CD8-positive, alpha-beta memory T cell (primary cell): Measurements from ENCODE around the gene KCNS1. TPM values are rescaled to one million over a fixed set of nuclear protein-coding genes. Genes with fewer than 3 reads are reported as not detected.
A peak's percentile ranks its signal among the peaks of the same experiment; 100 is the strongest.

Source experiments
- CTCF ChIA-PET: fragments of 350-600 bp; sonication (Branson Sonifier 250); formaldehyde crosslinking; loops from one replicate; lab custom pipeline; 2021; ENCODE audit warnings: antibody characterized with exemption; lab: Charles Lee
- POLR2A ChIA-PET: fragments of 350-600 bp; sonication (Branson Sonifier 250); formaldehyde crosslinking; loops from one replicate; lab custom pipeline; 2021; ENCODE audit warnings: antibody characterized with exemption; lab: Charles Lee
- DNase-seq, 5 donors: peaks; one replicate each; pipeline versions ENCODE4 v3.0.0 to v3.0.0-alpha.2; 2020 to 2022; ENCODE audit warnings: mixed read lengths in 1 of 5
- H3K27ac ChIP-seq: one replicate; pipeline ENCODE4 v1.7.0; 2013; ENCODE audit warnings: low read depth, mild to moderate bottlenecking, low read length, moderate library complexity
- H3K27me3 ChIP-seq: 2 replicates; pipeline ENCODE4 v1.7.0; 2013; ENCODE audit warnings: low read length, mild to moderate bottlenecking; ENCODE audit not compliant: insufficient read depth, poor library complexity, severe bottlenecking
- H3K36me3 ChIP-seq: 2 replicates; pipeline ENCODE4 v1.7.0; 2013; ENCODE audit warnings: mild to moderate bottlenecking, low read length, moderate library complexity; ENCODE audit not compliant: insufficient read depth
- H3K4me1 ChIP-seq: 2 replicates; pipeline ENCODE4 v1.7.0; 2013; ENCODE audit warnings: mild to moderate bottlenecking, low read length, moderate library complexity; ENCODE audit not compliant: insufficient read depth
- H3K4me3 ChIP-seq: 2 replicates; pipeline ENCODE4 v1.7.0; 2013; ENCODE audit warnings: mild to moderate bottlenecking, low read length
- H3K9me3 ChIP-seq: 2 replicates; pipeline ENCODE4 v1.7.0; 2013; ENCODE audit warnings: mild to moderate bottlenecking, low read length
- H3K27ac Mint-ChIP-seq, 8 donors: one replicate each; pipeline ENCODE4 v1.8.0; 2020 to 2021; ENCODE audit warnings: mixed read lengths in 8 of 8, mild to moderate bottlenecking in 6 of 8, inconsistent platforms in 3 of 8, moderate library complexity in 3 of 8
- H3K27me3 Mint-ChIP-seq, 2 donors: one replicate each; pipeline ENCODE4 v1.8.0; 2020 to 2021; ENCODE audit warnings: mixed read lengths in 2 of 2, mild to moderate bottlenecking in 1 of 2, moderate library complexity in 1 of 2
- H3K36me3 Mint-ChIP-seq, 3 donors: one replicate each; pipeline ENCODE4 v1.8.0; 2020 to 2021; ENCODE audit warnings: mixed read lengths in 3 of 3, inconsistent platforms in 1 of 3, mild to moderate bottlenecking in 1 of 3
- H3K4me1 Mint-ChIP-seq, 3 donors: one replicate each; pipeline ENCODE4 v1.8.0; 2020 to 2021; ENCODE audit warnings: mixed read lengths in 3 of 3, inconsistent platforms in 1 of 3, mild to moderate bottlenecking in 1 of 3
- H3K4me3 Mint-ChIP-seq, 7 donors: one replicate each; pipeline ENCODE4 v1.8.0; 2020 to 2021; ENCODE audit warnings: mixed read lengths in 7 of 7, mild to moderate bottlenecking in 6 of 7, moderate library complexity in 4 of 7, inconsistent platforms in 2 of 7
- H3K9me3 Mint-ChIP-seq, 5 donors: one replicate each; pipeline ENCODE4 v1.8.0; 2020 to 2022; ENCODE audit warnings: mixed read lengths in 5 of 5, mild to moderate bottlenecking in 3 of 5, moderate library complexity in 2 of 5, inconsistent platforms in 1 of 5
- polyA plus RNA-seq: library from polyadenylated mRNA; unstranded; fragments of 300-500 nt; fragmentation: Illumina TruSeq; gene quantifications from one replicate; pipeline ENCODE4 v1.2.3, GENCODE V29; 2021
- total RNA-seq, 2 experiments: library from RNA; stranded (reverse); gene quantifications; one replicate each; pipeline ENCODE4 v1.2.3, GENCODE V29; 2021

The KCNS1 gene
- total and polyA plus RNA-seq, 3 experiments from 2014 or later, result 0.16 to 0.28 TPM; not detected in 1

GRCh38 chr20:45049438-45049837 lies 51.5 kb downstream of the KCNS1 start:
- no peaks in the 10 kb centered on the region for H3K9me3 ChIP-seq
- H3K27me3 ChIP-seq, result no peaks in the 10 kb centered on the region
- Mint-ChIP-seq H3K27me3 (no peaks in the 10 kb centered on the region), H3K9me3 (no peaks in the 10 kb centered on the region), H3K4me3 (peak overlapping the region in 5 of 7 donors; percentile 14 to 75 (median 60)), H3K27ac (peak overlapping the region in 7 of 8 donors; percentile 76 to 95 (median 79)), H3K4me1 (peaks cover 69 to 82% (median 80%) of the 10 kb centered on the region in 3 donors), H3K36me3 (peaks cover 0 to 78% (median 10%) of the 10 kb centered on the region in 3 donors)
- H3K4me3 ChIP-seq, result no peak overlapping the region
- peaks cover 70% of the 10 kb centered on the region for H3K4me1 ChIP-seq
- ChIA-PET POLR2A (no interaction called here), CTCF (interaction anchor here (1.2 kb wide), 1 partner anchor 47 kb away, joined by 5 read pairs; no protein-coding TSS in a partner anchor)
- no peak overlapping the region for H3K27ac ChIP-seq
- no peak for DNase-seq
- peaks cover 16% of the 10 kb centered on the region for H3K36me3 ChIP-seq

- no peaks in the 10 kb centered on the region for H3K27me3 ChIP-seq
- no peaks in the 10 kb centered on the region for H3K9me3 ChIP-seq
- H3K36me3 ChIP-seq, result peaks cover 8% of the 10 kb centered on the region
- H3K4me1 Mint-ChIP-seq, result peaks cover 63 to 82% (median 80%) of the 10 kb centered on the region in 3 donors
- no peaks in the 10 kb centered on the region for H3K27me3 Mint-ChIP-seq
- peaks cover 61% of the 10 kb centered on the region for H3K4me1 ChIP-seq
- ChIA-PET POLR2A (no interaction called here), CTCF (no interaction called here)
- peak overlapping the region in 5 of 8 donors; percentile 18 to 95 (median 66) for H3K27ac Mint-ChIP-seq
- no peak overlapping the region for H3K27ac ChIP-seq
- DNase-seq, result no peak
- H3K9me3 Mint-ChIP-seq, result no peaks in the 10 kb centered on the region
- peak overlapping the region in 1 of 7 donors; percentile 14 for H3K4me3 Mint-ChIP-seq
- no peak overlapping the region for H3K4me3 ChIP-seq
- peaks cover 0 to 78% (median 20%) of the 10 kb centered on the region in 3 donors for H3K36me3 Mint-ChIP-seq
Measured at GRCh38 chr20:45047581-45048119, 53.3 kb downstream of the KCNS1 start.

- POLR2A ChIA-PET, result interaction anchor here (1.0 kb wide), 1 partner anchor 18 kb away, joined by 6 read pairs; no protein-coding TSS in a partner anchor
- H3K9me3 Mint-ChIP-seq, result no peaks in the 10 kb centered on the region
- DNase-seq, result no peak
- peaks cover 68 to 84% (median 84%) of the 10 kb centered on the region in 3 donors for H3K4me1 Mint-ChIP-seq
- H3K27ac ChIP-seq, result no peak overlapping the region
- H3K36me3 ChIP-seq, result peaks cover 7% of the 10 kb centered on the region
- H3K4me3 Mint-ChIP-seq, result no peak overlapping the region
- peaks cover 43% of the 10 kb centered on the region for H3K4me1 ChIP-seq
- H3K9me3 ChIP-seq, result no peaks in the 10 kb centered on the region
- H3K27me3 Mint-ChIP-seq, result no peaks in the 10 kb centered on the region
- no peak overlapping the region for H3K4me3 ChIP-seq
- peaks cover 0 to 83% (median 25%) of the 10 kb centered on the region in 3 donors for H3K36me3 Mint-ChIP-seq
- H3K27ac Mint-ChIP-seq, result peak overlapping the region in 3 of 8 donors; percentile 67 to 96 (median 85)
- no peaks in the 10 kb centered on the region for H3K27me3 ChIP-seq
- CTCF ChIA-PET, result interaction anchor here (0.9 to 4.7 kb wide), 20 partner anchors 9 to 248 kb away, joined by 3 to 65 read pairs (median 5); partner anchors contain the start of gene TOMM34
Measured at GRCh38 chr20:45044601-45045000, 56.3 kb downstream of the KCNS1 start.

GRCh38 chr20:45044084-45044573 lies 56.8 kb downstream of the KCNS1 start:
- peak overlapping the region; percentile 11 to 96 (median 53) for H3K27ac Mint-ChIP-seq
- DNase-seq, result peak; percentile 9 to 62 (median 47)
- Histone ChIP-seq H3K36me3 (peaks cover 7% of the 10 kb centered on the region), H3K9me3 (no peaks in the 10 kb centered on the region), H3K27me3 (no peaks in the 10 kb centered on the region), H3K4me3 (no peak overlapping the region), H3K27ac (no peak overlapping the region), H3K4me1 (peaks cover 39% of the 10 kb centered on the region)
- H3K36me3 Mint-ChIP-seq, result peaks cover 0 to 83% (median 25%) of the 10 kb centered on the region in 3 donors
- H3K9me3 Mint-ChIP-seq, result no peaks in the 10 kb centered on the region
- CTCF ChIA-PET, result interaction anchor here (0.7 to 4.7 kb wide), 22 partner anchors 8 to 248 kb away, joined by 3 to 65 read pairs (median 4); partner anchors contain the start of gene TOMM34
- POLR2A ChIA-PET, result interaction anchor here (0.6 to 1.1 kb wide), 3 partner anchors 9 to 47 kb away, joined by 3 to 6 read pairs (median 3); no protein-coding TSS in a partner anchor
- no peak overlapping the region for H3K4me3 Mint-ChIP-seq
- H3K27me3 Mint-ChIP-seq, result no peaks in the 10 kb centered on the region
- peaks cover 67 to 84% (median 84%) of the 10 kb centered on the region in 3 donors for H3K4me1 Mint-ChIP-seq

GRCh38 chr20:45042978-45043377 lies 57.9 kb downstream of the KCNS1 start:
- Histone ChIP-seq H3K27ac (no peak overlapping the region), H3K4me3 (no peak overlapping the region), H3K4me1 (peaks cover 30% of the 10 kb centered on the region), H3K9me3 (no peaks in the 10 kb centered on the region), H3K27me3 (no peaks in the 10 kb centered on the region), H3K36me3 (peaks cover 7% of the 10 kb centered on the region)
- no peak overlapping the region for H3K4me3 Mint-ChIP-seq
- peak overlapping the region; percentile 15 to 85 (median 68) for H3K27ac Mint-ChIP-seq
- H3K4me1 Mint-ChIP-seq, result peaks cover 63 to 84% (median 81%) of the 10 kb centered on the region in 3 donors
- ChIA-PET POLR2A (interaction anchor here (0.6 kb wide), 1 partner anchor 13 kb away, joined by 4 read pairs; no protein-coding TSS in a partner anchor), CTCF (interaction anchor here (1.2 to 4.7 kb wide), 6 partner anchors 17 to 250 kb away, joined by 3 to 65 read pairs (median 6); no protein-coding TSS in a partner anchor)
- H3K36me3 Mint-ChIP-seq, result peaks cover 0 to 77% (median 23%) of the 10 kb centered on the region in 3 donors
- H3K27me3 Mint-ChIP-seq, result no peaks in the 10 kb centered on the region
- no peaks in the 10 kb centered on the region for H3K9me3 Mint-ChIP-seq
- DNase-seq, result no peak

Other genes starting within 250 kb of the KCNS1 start
- gene YWHAB, start 215.4 kb downstream of the KCNS1 start, total RNA-seq, result 100 to 1,000 TPM; 275 to 276 TPM
- gene YWHAB, start 215.4 kb downstream of the KCNS1 start, polyA plus RNA-seq, result 661 TPM
- 10 to 100 TPM; 61.1 to 61.4 TPM for gene PABPC1L, start 191.1 kb downstream of the KCNS1 start, total RNA-seq
- gene PABPC1L, start 191.1 kb downstream of the KCNS1 start, polyA plus RNA-seq, result 1.3 TPM
- 10 to 100 TPM; 75.4 to 76.8 TPM for gene TOMM34, start 140.7 kb downstream of the KCNS1 start, total RNA-seq
- gene TOMM34, start 140.7 kb downstream of the KCNS1 start, polyA plus RNA-seq, result 21.0 TPM
- gene STK4, start 134.6 kb downstream of the KCNS1 start, total RNA-seq, result 100 to 1,000 TPM; 200 to 210 TPM
- gene STK4, start 134.6 kb downstream of the KCNS1 start, polyA plus RNA-seq, result 192 TPM
- gene WFDC5, start 14.0 kb upstream of the KCNS1 start, total RNA-seq, result not detected
- not detected for gene WFDC5, start 14.0 kb upstream of the KCNS1 start, polyA plus RNA-seq
- gene WFDC12, start 23.3 kb upstream of the KCNS1 start, total RNA-seq, result not detected
- not detected for gene WFDC12, start 23.3 kb upstream of the KCNS1 start, polyA plus RNA-seq
- under 1 TPM in 1 of 2 experiments, not detected in 1; 0.42 TPM for gene PI3, start 73.8 kb upstream of the KCNS1 start, total RNA-seq
- not detected for gene PI3, start 73.8 kb upstream of the KCNS1 start, polyA plus RNA-seq
- not detected for gene SEMG1, start 105.9 kb upstream of the KCNS1 start, total RNA-seq
- gene SEMG1, start 105.9 kb upstream of the KCNS1 start, polyA plus RNA-seq, result not detected
- not detected for gene SEMG2, start 120.2 kb upstream of the KCNS1 start, total RNA-seq
- gene SEMG2, start 120.2 kb upstream of the KCNS1 start, polyA plus RNA-seq, result not detected
- gene SLPI, start 153.4 kb upstream of the KCNS1 start, total RNA-seq, result not detected
- not detected for gene SLPI, start 153.4 kb upstream of the KCNS1 start, polyA plus RNA-seq
- not detected for gene RBPJL, start 205.7 kb upstream of the KCNS1 start, total RNA-seq
- gene RBPJL, start 205.7 kb upstream of the KCNS1 start, polyA plus RNA-seq, result not detected
- gene MATN4, start 207.2 kb upstream of the KCNS1 start, total RNA-seq, result under 1 TPM in 1 of 2 experiments, not detected in 1; 0.22 TPM
- not detected for gene MATN4, start 207.2 kb upstream of the KCNS1 start, polyA plus RNA-seq
- 10 to 100 TPM; 91.3 to 98.1 TPM for gene SDC4, start 247.3 kb upstream of the KCNS1 start, total RNA-seq
- 1.5 TPM for gene SDC4, start 247.3 kb upstream of the KCNS1 start, polyA plus RNA-seq